Epithelial cell of esophagus (primary cell): ENCODE results near the gene KRT6B.

ENCODE experiments used
- DNase-seq: peaks from one replicate; pipeline ENCODE4 v3.0.0; 2010; ENCODE audit warnings: low read depth
- H3K4me3 ChIP-seq: 2 replicates; pipeline ENCODE4 v1.5.1; 2011; ENCODE audit warnings: mild to moderate bottlenecking, low read length, control low read depth
- TF ChIP-seq, protein P1 (sequence below): IDR thresholded peaks from 2 replicates; pipeline ENCODE4 v1.5.1; 2011; ENCODE audit warnings: low read depth, mild to moderate bottlenecking, low read length, control low read depth, inconsistent platforms; ENCODE audit not compliant: insufficient read depth; ENCODE audit errors: missing control alignments

The KRT6B gene

GRCh38 chr12:52402873-52403540 lies 48.9 kb downstream of the KRT6B start:
- TF ChIP-seq, protein P1, sequence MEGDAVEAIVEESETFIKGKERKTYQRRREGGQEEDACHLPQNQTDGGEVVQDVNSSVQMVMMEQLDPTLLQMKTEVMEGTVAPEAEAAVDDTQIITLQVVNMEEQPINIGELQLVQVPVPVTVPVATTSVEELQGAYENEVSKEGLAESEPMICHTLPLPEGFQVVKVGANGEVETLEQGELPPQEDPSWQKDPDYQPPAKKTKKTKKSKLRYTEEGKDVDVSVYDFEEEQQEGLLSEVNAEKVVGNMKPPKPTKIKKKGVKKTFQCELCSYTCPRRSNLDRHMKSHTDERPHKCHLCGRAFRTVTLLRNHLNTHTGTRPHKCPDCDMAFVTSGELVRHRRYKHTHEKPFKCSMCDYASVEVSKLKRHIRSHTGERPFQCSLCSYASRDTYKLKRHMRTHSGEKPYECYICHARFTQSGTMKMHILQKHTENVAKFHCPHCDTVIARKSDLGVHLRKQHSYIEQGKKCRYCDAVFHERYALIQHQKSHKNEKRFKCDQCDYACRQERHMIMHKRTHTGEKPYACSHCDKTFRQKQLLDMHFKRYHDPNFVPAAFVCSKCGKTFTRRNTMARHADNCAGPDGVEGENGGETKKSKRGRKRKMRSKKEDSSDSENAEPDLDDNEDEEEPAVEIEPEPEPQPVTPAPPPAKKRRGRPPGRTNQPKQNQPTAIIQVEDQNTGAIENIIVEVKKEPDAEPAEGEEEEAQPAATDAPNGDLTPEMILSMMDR, result no peak
- no peak for DNase-seq
- no peak overlapping the region for H3K4me3 ChIP-seq

DNA sequence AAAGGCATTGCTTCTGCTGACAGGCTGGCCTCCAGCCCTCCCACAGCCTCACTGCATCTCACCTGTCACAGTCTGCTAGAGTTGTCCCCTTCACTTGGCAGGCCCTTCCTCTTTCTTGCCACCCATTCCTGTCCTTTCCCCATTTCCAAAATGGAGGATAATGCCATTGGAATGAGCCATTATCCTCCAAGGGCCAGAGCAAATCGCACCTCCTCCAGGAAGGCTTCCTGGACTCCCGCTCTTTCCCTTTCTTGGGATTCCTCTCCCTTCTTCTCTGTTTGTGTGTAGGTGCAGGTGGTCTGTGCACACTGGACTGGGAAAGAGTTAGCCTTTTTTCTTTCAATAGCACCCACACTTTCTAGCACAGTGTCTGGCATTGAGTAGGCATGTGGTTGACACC lies 49.6 kb downstream of the KRT6B start:
- DNase-seq, result no peak
- TF ChIP-seq, protein P1, result no peak
- no peak overlapping the region for H3K4me3 ChIP-seq

DNA sequence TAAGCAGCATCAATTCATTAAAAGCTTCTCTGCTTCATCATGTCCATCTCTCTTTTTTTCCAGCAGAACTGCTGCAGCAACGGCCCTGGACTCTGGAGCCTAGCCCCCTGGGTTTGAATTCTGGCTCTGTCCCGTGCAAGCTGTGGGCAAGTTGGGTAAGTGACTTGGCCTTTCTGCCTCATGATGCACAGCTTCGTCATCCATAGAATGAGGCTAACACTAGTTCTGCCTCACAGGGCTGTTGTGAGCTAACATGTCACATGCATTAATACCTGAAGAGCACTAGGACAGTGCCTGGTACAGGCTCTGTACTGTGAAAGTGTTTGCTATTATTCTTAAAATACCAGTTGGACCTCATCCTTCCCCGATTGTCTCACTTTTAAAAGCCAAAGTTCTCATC lies 50.0 kb downstream of the KRT6B start:
- no peak overlapping the region for H3K4me3 ChIP-seq
- DNase-seq, result peak; percentile 51
- TF ChIP-seq, protein P1, result no peak

DNA sequence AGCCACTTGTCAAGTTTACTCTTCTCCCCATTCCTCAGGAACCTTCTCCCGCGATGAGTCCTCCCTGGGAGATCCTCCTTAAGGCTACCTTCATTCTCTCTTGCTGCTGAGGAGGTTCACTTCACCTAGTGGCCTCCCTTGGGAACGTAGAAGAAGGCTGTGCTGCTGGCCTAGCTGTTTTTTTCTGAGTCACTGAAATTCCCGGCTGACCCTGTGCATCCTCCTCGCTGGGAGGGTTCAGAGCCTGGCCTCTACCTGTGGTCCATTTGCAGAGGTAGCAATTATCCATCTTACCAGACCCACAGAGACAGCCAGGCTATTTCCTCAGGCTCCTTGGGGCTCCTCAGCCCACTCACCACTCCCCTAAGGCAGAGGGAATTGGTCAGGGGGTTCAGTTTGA lies 50.4 kb downstream of the KRT6B start:
- peak; percentile 17 for DNase-seq
- H3K4me3 ChIP-seq, result no peak overlapping the region
- TF ChIP-seq, protein P1, result no peak

DNA sequence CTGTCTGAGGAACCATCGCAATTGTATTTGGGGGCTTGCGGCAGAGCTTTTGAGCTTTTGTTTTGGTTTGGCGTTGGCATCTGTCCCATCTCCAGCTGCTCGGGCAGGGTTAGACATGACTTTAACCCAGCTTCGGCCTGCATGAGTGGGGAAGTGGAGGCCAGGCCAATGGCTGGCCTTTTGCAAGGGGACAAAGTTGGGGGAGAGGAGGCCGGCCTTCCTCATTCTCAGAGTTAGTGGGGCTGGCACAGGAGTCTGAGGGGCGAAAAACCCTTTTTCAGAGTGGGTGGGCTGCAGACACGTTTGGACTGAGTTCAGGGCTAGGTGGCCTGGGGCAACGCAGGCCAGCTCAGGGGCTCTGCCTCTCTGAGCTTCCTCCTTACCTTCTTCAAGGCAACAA lies 51.0 kb downstream of the KRT6B start:
- DNase-seq, result no peak
- TF ChIP-seq, protein P1, result no peak
- no peak overlapping the region for H3K4me3 ChIP-seq

GRCh38 chr12:52399756-52400155 lies 52.2 kb downstream of the KRT6B start:
- TF ChIP-seq, protein P1, result no peak
- H3K4me3 ChIP-seq, result no peak overlapping the region
- no peak for DNase-seq

GRCh38 chr12:52398176-52398575 lies 53.8 kb downstream of the KRT6B start:
- no peak for DNase-seq
- TF ChIP-seq, protein P1, result no peak
- no peak overlapping the region for H3K4me3 ChIP-seq
